Colonic mucosa (tissue), 4 donors: ENCODE results near the gene ADGRG1. TPM values are rescaled to one million over a fixed set of nuclear protein-coding genes. Genes with fewer than 3 reads are reported as not detected.

Experiments used
- DNase-seq: peaks from one replicate; pipeline ENCODE4 v3.0.0-alpha.2; 2020
- H3K27ac ChIP-seq: fragments of 200-600 bp; one replicate; pipeline ENCODE4 v1.8.0; 2021
- H3K27me3 ChIP-seq: fragments of 200-600 bp; one replicate; pipeline ENCODE4 v1.8.0; 2021
- H3K36me3 ChIP-seq: fragments of 200-600 bp; one replicate; pipeline ENCODE4 v1.8.0; 2021
- H3K4me1 ChIP-seq: fragments of 200-600 bp; one replicate; pipeline ENCODE4 v1.8.0; 2021; ENCODE audit warnings: mild to moderate bottlenecking
- H3K4me3 ChIP-seq: fragments of 200-600 bp; one replicate; pipeline ENCODE4 v1.8.0; 2021
- H3K9ac ChIP-seq, 2 donors: one replicate each; pipeline ENCODE4 v1.7.0; 2013; ENCODE audit warnings: control low read depth in 2 of 2, low read depth in 2 of 2, low read length in 2 of 2
- H3K9me3 ChIP-seq: fragments of 200-600 bp; one replicate; pipeline ENCODE4 v1.8.0; 2021
- intact Hi-C: fragments of 100-400 bp; cut with DNase I; formaldehyde crosslinking; loops from one replicate; pipeline ENCODE4 v1.14.1; 2022
- total RNA-seq, 2 donors: library from RNA; stranded (reverse); fragmentation: NEBNext Ultra II Directional in 1 of 2; extraction: Animal tissue kit (Norgen Biotek cat#: 25700) in 1 of 2; gene quantifications; one replicate each; pipeline ENCODE4 v1.2.1, GENCODE V29; 2021
- TF ChIP-seq, protein P1 (sequence below): fragments of 200-600 bp; IDR thresholded peaks from one replicate; pipeline ENCODE4 v1.8.0; 2022; ENCODE audit warnings: antibody characterized with exemption, mild to moderate bottlenecking
- donor health status: healthy.
- donor health status: DM: no; HTN: no; CAD: no.
- donor health status: DM: no; HTN: no; CAD: no.

The ADGRG1 gene
- total RNA-seq, 2 donors from 2014 or later = 68.9 to 126 TPM

DNA sequence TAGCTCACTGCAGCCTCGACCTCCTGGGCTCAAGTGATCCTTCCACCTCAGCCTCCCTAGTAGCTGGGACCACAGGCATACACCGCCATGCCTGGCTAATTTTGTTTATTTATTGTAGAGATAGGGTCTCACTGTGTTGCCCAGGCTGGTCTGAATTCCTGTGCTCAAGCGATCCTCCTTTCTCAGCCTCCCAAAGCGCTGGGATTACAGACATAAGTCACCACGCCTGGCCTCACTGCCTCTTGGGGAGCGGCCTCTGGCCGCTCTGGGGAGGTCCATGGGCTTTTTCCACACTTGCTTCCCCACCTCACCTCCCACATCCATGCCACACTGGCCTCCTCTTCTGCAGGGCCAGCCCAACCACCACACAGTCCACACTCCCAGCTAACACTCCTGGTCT, 21.4 kb downstream of the ADGRG1 start:
- TF ChIP-seq, protein P1, sequence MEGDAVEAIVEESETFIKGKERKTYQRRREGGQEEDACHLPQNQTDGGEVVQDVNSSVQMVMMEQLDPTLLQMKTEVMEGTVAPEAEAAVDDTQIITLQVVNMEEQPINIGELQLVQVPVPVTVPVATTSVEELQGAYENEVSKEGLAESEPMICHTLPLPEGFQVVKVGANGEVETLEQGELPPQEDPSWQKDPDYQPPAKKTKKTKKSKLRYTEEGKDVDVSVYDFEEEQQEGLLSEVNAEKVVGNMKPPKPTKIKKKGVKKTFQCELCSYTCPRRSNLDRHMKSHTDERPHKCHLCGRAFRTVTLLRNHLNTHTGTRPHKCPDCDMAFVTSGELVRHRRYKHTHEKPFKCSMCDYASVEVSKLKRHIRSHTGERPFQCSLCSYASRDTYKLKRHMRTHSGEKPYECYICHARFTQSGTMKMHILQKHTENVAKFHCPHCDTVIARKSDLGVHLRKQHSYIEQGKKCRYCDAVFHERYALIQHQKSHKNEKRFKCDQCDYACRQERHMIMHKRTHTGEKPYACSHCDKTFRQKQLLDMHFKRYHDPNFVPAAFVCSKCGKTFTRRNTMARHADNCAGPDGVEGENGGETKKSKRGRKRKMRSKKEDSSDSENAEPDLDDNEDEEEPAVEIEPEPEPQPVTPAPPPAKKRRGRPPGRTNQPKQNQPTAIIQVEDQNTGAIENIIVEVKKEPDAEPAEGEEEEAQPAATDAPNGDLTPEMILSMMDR = no peak
- Histone ChIP-seq H3K9ac (no peak overlapping the region), H3K4me3 (no peak overlapping the region), H3K4me1 (no peaks in the 10 kb centered on the region), H3K36me3 (no peaks in the 10 kb centered on the region), H3K27ac (no peak overlapping the region), H3K9me3 (no peaks in the 10 kb centered on the region), H3K27me3 (no peaks in the 10 kb centered on the region)
- intact Hi-C loops = loop anchor here (2.0 kb wide), 1 partner anchor 49 kb away; no protein-coding TSS in a partner anchor
- no peak for DNase-seq

DNA sequence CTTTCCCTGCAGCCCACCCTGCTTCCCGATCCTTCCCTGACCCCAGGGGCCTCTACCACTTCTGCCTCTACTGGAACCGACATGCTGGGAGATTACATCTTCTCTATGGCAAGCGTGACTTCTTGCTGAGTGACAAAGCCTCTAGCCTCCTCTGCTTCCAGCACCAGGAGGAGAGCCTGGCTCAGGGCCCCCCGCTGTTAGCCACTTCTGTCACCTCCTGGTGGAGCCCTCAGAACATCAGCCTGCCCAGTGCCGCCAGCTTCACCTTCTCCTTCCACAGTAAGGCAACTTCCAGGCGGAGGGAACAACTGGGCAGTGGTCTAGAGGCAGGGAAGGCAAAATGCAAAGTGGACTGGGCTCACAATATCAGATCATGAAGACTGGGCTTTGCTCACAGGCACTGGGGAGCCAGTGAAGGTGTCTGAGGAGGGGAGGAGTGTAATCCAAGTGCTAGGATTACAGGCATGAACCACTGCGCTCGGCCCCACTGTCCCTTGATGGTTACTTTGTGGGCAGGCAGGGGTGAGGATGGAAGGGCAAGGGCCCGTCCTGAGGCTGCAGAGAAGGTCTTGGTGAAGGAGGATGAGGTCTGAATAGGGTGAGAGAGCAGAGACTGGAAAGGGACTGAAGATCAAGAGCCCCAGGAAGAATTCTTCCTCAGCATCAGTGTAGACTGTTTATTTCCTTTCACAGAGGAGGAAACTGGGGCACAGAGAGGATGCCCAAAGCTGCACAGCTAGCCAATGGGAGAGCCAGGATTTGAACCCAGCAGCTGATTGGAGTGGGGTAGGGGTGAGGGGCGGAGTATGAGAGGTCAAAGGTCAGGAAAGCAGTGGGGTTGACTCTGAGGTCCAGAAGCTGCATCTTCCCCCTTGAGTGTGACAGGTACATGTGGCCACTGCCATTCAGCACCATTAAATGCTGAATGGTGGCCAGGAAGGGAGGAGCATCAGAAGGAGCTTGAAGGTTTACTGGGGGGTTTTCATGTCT, 23.2 kb downstream of the ADGRG1 start:
- intact Hi-C loops = no loop called here
- H3K36me3 ChIP-seq = no peaks in the 10 kb centered on the region

DNA sequence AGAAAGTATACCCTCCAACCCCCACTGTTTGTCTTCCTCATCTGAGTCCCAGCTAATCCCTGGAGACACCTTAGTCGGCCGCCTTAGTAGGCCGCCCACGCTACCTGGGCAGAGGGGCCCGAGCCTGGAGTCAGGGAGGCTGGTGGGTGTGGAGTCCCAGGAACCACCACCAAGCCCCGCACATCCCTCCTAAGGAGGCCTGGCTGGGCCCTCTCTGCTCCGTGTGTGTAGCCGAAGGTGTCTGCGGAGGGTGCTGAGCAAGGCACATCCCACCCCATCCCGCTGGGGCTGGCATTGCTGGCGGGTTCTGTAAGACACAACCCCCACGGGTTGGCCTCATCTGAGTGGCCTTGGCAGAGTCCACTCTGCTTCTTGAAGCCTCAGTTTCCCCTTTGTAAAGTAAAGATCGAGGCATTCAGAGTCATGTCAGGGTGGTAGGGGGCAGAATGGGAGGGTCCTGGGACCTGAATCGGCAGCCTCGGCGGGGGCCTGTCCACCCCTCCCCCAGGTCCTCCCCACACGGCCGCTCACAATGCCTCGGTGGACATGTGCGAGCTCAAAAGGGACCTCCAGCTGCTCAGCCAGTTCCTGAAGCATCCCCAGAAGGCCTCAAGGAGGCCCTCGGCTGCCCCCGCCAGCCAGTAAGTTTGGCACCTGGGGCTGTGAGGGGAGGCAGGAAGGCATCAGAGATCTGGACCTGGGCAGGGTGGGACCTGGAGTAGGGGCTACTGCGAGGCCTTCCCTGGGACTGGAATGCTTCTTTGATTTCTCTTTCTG, 24.5 kb downstream of the ADGRG1 start:
- Histone ChIP-seq H3K36me3 (no peaks in the 10 kb centered on the region), H3K4me1 (no peaks in the 10 kb centered on the region), H3K9me3 (no peaks in the 10 kb centered on the region), H3K27me3 (no peaks in the 10 kb centered on the region), H3K9ac (no peak overlapping the region), H3K27ac (no peak overlapping the region), H3K4me3 (no peak overlapping the region)
- intact Hi-C loops = no loop called here
- no peak for DNase-seq
- TF ChIP-seq, protein P1 = no peak

More for the DNA sequence above, 23.2 kb downstream of the ADGRG1 start:
- Histone ChIP-seq H3K4me3 (no peak overlapping the region), H3K27me3 (no peaks in the 10 kb centered on the region), H3K4me1 (no peaks in the 10 kb centered on the region), H3K27ac (no peak overlapping the region), H3K9ac (no peak overlapping the region), H3K9me3 (no peaks in the 10 kb centered on the region)
- no peak for DNase-seq
- TF ChIP-seq, protein P1 = no peak

DNA sequence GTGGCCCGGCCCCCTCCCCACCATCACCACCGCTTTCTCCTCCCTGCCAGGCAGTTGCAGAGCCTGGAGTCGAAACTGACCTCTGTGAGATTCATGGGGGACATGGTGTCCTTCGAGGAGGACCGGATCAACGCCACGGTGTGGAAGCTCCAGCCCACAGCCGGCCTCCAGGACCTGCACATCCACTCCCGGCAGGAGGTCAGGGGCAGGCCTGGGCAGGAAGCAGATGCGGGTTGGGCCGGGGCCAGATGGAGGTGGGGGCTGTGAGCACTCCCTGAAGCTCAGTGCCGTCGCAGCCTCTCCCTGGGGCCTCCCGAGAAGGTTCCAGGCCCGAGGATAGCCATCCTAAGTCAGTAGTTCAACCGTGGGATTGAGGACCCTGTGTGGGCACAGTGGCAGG, 25.5 kb downstream of the ADGRG1 start:
- no peak for DNase-seq
- H3K27me3 ChIP-seq = no peaks in the 10 kb centered on the region
- no peaks in the 10 kb centered on the region for H3K9me3 ChIP-seq
- no peaks in the 10 kb centered on the region for H3K36me3 ChIP-seq
- intact Hi-C loops = no loop called here
- TF ChIP-seq, protein P1 = no peak
- no peak overlapping the region for H3K27ac ChIP-seq
- H3K4me3 ChIP-seq = no peak overlapping the region
- H3K9ac ChIP-seq = no peak overlapping the region
- no peaks in the 10 kb centered on the region for H3K4me1 ChIP-seq

DNA sequence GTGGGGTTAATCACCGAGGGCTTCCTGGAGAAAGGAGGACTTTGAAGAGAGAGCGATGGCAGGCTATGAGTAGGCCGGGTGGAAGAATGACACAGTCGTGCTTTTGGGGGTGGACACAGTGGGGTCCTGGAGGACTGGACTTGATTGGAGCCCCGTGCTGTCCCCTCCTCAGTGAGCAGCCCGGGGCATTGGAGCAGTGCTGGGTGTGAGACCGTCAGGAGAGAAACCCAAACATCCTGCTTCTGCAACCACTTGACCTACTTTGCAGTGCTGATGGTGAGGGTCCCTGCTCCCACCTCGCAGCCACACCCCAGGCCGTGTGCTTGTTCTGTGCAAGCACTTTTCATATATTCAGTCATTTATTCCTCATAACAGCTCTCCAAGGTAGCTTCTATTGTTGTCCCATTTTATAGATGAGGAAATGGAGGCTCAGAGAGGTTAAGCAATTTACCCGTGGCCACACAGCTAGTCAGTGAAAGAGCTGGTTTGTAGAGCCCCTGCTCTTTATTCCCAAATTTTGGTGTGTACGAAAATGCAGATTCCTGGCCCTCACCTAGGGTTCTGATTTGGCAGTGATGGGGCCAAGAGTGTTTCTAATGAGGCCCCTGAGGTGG, 28.0 kb downstream of the ADGRG1 start:
- no peak for DNase-seq
- no peak overlapping the region for H3K4me3 ChIP-seq
- TF ChIP-seq, protein P1 = no peak
- no peaks in the 10 kb centered on the region for H3K4me1 ChIP-seq
- H3K27ac ChIP-seq = no peak overlapping the region
- no peaks in the 10 kb centered on the region for H3K9me3 ChIP-seq
- intact Hi-C loops = no loop called here
- no peaks in the 10 kb centered on the region for H3K36me3 ChIP-seq
- H3K9ac ChIP-seq = no peak overlapping the region
- no peaks in the 10 kb centered on the region for H3K27me3 ChIP-seq
